ENCODE results near the gene HSPG2. TPM values are rescaled to one million over a fixed set of nuclear protein-coding genes. Genes with fewer than 3 reads are reported as not detected.

Gene HSPG2
- total RNA-seq, result 1,789 and 2,347 TPM in 2 replicates

GRCh38 chr1:21937034-21937371 lies at the start of gene HSPG2:
HSPG2 (minus strand) TSS chr1:21937310; CDS start chr1:21937217, 93 bp downstream.

DNA sequence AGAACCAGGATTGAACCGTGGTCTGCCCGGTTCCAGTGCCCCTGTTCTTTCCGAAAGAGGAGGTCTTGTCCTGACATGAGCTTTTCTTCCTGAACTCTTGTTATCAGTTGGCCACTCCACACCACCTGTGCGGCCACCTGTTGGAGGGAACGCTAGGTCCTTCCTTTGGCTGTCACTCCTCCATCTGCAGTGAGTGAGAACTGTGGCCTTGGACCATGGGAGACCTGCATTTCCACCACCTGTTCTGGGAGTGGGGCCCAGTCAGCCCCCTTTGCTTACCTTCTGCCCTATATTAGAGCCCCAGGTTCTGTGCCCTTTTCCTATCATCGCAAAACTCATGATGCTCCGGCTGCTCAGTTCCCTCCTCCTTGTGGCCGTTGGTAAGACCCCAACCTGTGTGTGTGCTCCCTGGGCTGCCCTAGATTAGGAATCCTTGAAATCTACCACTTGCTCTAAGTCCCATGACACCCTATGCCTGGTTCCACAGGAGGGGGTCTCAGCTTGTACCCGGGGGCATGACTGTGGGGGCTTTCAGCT lies 39.7 kb upstream of the HSPG2 start, which contains the start of gene CELA3B:
Gene CELA3B, plus strand, starts transcription at position 320 of the 537 bp plus-strand sequence. Its CDS starts 18 bp downstream, at position 338.

DNA sequence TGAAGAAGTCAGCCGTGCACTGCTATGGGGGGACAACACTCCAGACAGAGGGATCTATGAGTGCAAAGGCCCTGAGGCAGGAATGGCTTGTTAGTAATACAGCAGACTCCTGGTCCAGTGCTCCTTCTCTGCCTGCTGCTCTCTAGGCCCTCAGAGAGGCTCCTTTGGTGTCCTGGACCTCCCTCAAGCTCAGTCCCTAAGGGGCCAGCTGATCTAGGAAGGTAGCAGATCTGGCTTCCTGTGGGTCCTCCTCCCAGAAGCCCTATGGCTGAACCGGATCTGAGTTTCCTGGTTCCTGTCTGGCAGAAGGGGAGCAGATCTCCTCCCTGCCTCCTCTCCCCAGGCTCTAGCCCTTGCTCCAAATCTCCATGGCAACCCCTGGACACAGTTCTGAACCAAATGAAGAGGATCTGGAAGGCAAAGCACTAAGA lies 125.2 kb downstream of the HSPG2 start, which contains the start of gene LDLRAD2:
Gene LDLRAD2, plus strand, starts transcription at position 391 of the 431 bp plus-strand sequence. CDS start 187 bp downstream, outside the sequence.

GRCh38 chr1:21782868-21783678 lies 154.0 kb downstream of the HSPG2 start, which contains the start of gene USP48:
USP48 (minus strand) TSS chr1:21783149; CDS start chr1:21782957, 192 bp downstream.

Other genes with a start within 250 kb of the HSPG2 start
- 141 and 177 TPM in 2 replicates for gene USP48, start 154.2 kb downstream of the HSPG2 start, total RNA-seq
- gene LDLRAD2, start 125.0 kb downstream of the HSPG2 start, total RNA-seq, result 0.07 TPM in 1 of 2 replicates, not detected in the other
- 0.40 TPM in 1 of 2 replicates, not detected in the other for gene CELA3B, start 39.7 kb upstream of the HSPG2 start, total RNA-seq
- not detected in 2 replicates for gene CELA3A, start 64.3 kb upstream of the HSPG2 start, total RNA-seq
- gene CDC42, start 115.4 kb upstream of the HSPG2 start, total RNA-seq, result 851 and 886 TPM in 2 replicates
- 0.27 and 0.29 TPM in 2 replicates for gene WNT4, start 205.8 kb upstream of the HSPG2 start, total RNA-seq

All from thoracic aorta endothelial cell (primary cell).